C4-2B (cell line): Measurements from ENCODE around the gene PTPRN2.
"Not testable (repeated sequence)": the region's sequence is repeated elsewhere in the genome, so short reads cannot be mapped to it uniquely, and the experiment has no call there.

Source experiments
- ZFX ChIP-seq: fragments of 450-650 bp; IDR thresholded peaks from 2 replicates; pipeline ENCODE4 v1.6.1; 2017
- TF ChIP-seq, protein P1 (sequence below): fragments of 450-650 bp; conservative IDR thresholded peaks from 2 replicates; pipeline ENCODE4 v1.5.1; 2017; ENCODE audit warnings: mild to moderate bottlenecking

DNA sequence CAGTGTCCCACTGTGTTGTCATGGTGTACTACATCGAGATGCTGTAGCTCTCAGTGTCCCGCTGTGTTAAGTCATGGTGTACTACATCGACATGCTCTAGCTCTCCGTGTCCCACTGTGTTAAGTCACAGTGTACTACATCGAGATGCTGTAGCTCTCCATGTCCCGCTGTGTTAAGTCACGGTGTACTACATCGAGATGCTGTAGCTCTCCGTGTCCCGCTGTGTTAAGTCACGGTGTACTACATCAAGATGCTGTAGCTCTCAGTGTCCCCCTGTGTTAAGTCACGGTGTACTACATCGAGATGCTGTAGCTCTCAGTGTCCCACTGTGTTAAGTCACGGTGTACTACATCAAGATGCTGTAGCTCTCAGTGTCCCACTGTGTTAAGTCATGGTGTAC is 169.2 kb downstream of the PTPRN2 start:
- TF ChIP-seq, protein P1, sequence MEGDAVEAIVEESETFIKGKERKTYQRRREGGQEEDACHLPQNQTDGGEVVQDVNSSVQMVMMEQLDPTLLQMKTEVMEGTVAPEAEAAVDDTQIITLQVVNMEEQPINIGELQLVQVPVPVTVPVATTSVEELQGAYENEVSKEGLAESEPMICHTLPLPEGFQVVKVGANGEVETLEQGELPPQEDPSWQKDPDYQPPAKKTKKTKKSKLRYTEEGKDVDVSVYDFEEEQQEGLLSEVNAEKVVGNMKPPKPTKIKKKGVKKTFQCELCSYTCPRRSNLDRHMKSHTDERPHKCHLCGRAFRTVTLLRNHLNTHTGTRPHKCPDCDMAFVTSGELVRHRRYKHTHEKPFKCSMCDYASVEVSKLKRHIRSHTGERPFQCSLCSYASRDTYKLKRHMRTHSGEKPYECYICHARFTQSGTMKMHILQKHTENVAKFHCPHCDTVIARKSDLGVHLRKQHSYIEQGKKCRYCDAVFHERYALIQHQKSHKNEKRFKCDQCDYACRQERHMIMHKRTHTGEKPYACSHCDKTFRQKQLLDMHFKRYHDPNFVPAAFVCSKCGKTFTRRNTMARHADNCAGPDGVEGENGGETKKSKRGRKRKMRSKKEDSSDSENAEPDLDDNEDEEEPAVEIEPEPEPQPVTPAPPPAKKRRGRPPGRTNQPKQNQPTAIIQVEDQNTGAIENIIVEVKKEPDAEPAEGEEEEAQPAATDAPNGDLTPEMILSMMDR: not testable (repeated sequence)
- TF ChIP-seq ZFX: not testable (repeated sequence)
